ENCODE results near the gene IGFALS.

Gene IGFALS

GRCh38 chr16:1821861-1822611 is 28.5 kb upstream of the IGFALS start:
- Histone ChIP-seq H2AFZ (ENCODE audit: low read depth) (no peak overlapping the region), H3K27ac (no peak overlapping the region), H3K36me3 (ENCODE audit: insufficient read depth) (no peaks in the 10 kb centered on the region), H3K79me2 (ENCODE audit: insufficient read depth, low read depth) (0 out of 2 replicates have a peak, but pooled peaks cover 5% of the 10 kb centered on the region), H4K20me1 (ENCODE audit: insufficient read depth) (no peaks in the 10 kb centered on the region), H3K9ac (no peak overlapping the region), H3K27me3 (ENCODE audit: insufficient read depth, low read depth) (no peaks in the 10 kb centered on the region), H3K4me1 (ENCODE audit: low read depth, poor library complexity, severe bottlenecking) (peaks cover 8% of the 10 kb centered on the region), H3K4me3 (IDR thresholded peaks at IDR 0.05; ENCODE audit: insufficient read depth, low read depth, low read length) (no peak overlapping the region), H3K4me2 (no peak overlapping the region)
- TF ChIP-seq CTCF (conservative IDR thresholded peaks at IDR 0.05; ENCODE audit: low read depth, low read length) = no peak

- no peaks in the 10 kb centered on the region for H4K20me1 ChIP-seq (ENCODE audit: insufficient read depth)
- TF ChIP-seq CTCF (conservative IDR thresholded peaks at IDR 0.05; ENCODE audit: low read depth, low read length) = no peak
- H3K27ac ChIP-seq = no peak overlapping the region
- 0 out of 2 replicates have a peak, but pooled peaks cover 5% of the 10 kb centered on the region for H3K79me2 ChIP-seq (ENCODE audit: insufficient read depth, low read depth)
- H3K9ac ChIP-seq = no peak overlapping the region
- H3K4me1 ChIP-seq (ENCODE audit: low read depth, poor library complexity, severe bottlenecking) = peaks cover 8% of the 10 kb centered on the region
- H3K4me3 ChIP-seq (IDR thresholded peaks at IDR 0.05; ENCODE audit: insufficient read depth, low read depth, low read length) = no peak overlapping the region
- H3K4me2 ChIP-seq = no peak overlapping the region
- H2AFZ ChIP-seq (ENCODE audit: low read depth) = no peak overlapping the region
- no peaks in the 10 kb centered on the region for H3K36me3 ChIP-seq (ENCODE audit: insufficient read depth)
- no peaks in the 10 kb centered on the region for H3K27me3 ChIP-seq (ENCODE audit: insufficient read depth, low read depth)
Observed at GRCh38 chr16:1820946-1821290, 27.4 kb upstream of the IGFALS start.

DNA sequence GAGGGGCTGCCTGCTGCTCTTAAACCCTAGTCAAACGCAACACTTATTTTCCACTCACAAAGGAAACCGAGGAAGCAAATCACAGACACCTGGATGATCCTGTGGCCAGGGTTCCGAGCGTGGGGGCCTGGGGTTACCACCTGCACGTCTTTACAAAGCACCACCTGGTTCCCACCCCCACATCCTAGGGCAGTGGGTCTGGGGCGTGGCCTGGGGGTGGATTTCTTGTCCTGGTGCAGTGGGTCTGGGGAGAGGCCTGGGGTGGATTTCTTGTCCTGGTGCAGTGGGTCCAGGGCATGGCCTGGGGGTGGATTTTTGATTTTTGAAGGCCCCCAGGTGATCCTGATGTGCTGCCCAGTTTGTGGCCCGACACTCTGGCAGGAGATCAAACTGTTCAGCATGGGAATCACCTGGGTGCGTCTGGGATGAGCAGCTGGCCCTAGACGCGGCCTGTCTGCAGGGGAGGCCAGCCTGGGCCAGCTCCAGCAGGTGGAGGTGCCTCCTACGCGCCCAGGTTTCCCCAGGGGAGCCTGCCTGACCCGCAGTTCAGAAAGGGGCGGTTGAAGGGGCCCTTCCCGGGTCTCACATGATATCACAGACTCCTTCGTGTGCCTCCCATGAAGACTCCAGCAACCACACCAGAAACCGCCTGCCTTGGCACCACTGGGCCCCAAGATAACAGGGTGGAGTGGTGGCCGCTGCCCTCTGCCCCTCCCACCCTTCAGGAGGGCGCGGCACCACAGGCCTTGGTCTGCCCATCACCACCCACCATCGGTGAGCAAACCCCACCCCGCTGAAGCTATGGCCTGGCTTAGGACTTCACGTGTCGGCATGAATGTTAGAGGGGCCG is 26.8 kb upstream of the IGFALS start:
- no peak overlapping the region for H3K27ac ChIP-seq
- H3K9ac ChIP-seq = no peak overlapping the region
- no peak overlapping the region for H2AFZ ChIP-seq (ENCODE audit: low read depth)
- no peak for TF ChIP-seq CTCF (conservative IDR thresholded peaks at IDR 0.05; ENCODE audit: low read depth, low read length)
- 0 out of 2 replicates have a peak, but pooled peaks cover 5% of the 10 kb centered on the region for H3K79me2 ChIP-seq (ENCODE audit: insufficient read depth, low read depth)
- H3K27me3 ChIP-seq (ENCODE audit: insufficient read depth, low read depth) = no peaks in the 10 kb centered on the region
- no peaks in the 10 kb centered on the region for H4K20me1 ChIP-seq (ENCODE audit: insufficient read depth)
- H3K4me1 ChIP-seq (ENCODE audit: low read depth, poor library complexity, severe bottlenecking) = peaks cover 3% of the 10 kb centered on the region
- no peak overlapping the region for H3K4me3 ChIP-seq (IDR thresholded peaks at IDR 0.05; ENCODE audit: insufficient read depth, low read depth, low read length)
- H3K36me3 ChIP-seq (ENCODE audit: insufficient read depth) = no peaks in the 10 kb centered on the region
- no peak overlapping the region for H3K4me2 ChIP-seq

DNA sequence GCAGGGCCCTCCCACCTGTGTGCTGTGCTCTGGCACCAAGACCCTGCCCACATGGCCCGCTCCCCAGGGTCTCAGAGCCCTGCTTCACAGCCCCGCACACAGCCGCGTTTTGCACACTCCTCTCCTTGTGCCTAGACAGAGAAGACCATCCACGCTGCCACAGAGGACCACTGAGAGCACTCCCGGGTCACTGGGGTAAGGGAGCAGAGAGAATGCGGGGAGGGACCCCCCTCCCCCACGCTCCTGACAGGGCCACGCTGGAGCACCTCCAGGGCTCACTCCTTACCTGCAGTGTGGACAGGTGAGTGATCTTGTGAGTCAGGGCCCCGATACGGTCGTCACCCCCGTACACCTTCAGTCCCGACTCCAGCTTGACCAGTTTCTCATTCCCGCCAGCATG is 26.1 kb upstream of the IGFALS start:
- Histone ChIP-seq H3K27ac (no peak overlapping the region), H3K9ac (no peak overlapping the region), H3K4me1 (ENCODE audit: low read depth, poor library complexity, severe bottlenecking) (no peaks in the 10 kb centered on the region), H2AFZ (ENCODE audit: low read depth) (no peak overlapping the region), H3K79me2 (ENCODE audit: insufficient read depth, low read depth) (0 out of 2 replicates have a peak, but pooled peaks cover 3% of the 10 kb centered on the region), H3K36me3 (ENCODE audit: insufficient read depth) (no peaks in the 10 kb centered on the region), H3K4me3 (IDR thresholded peaks at IDR 0.05; ENCODE audit: insufficient read depth, low read depth, low read length) (no peak overlapping the region), H4K20me1 (ENCODE audit: insufficient read depth) (no peaks in the 10 kb centered on the region), H3K27me3 (ENCODE audit: insufficient read depth, low read depth) (no peaks in the 10 kb centered on the region), H3K4me2 (no peak overlapping the region)
- no peak for TF ChIP-seq CTCF (conservative IDR thresholded peaks at IDR 0.05; ENCODE audit: low read depth, low read length)
